Endothelial cell (in vitro differentiated cells): Measurements from ENCODE around the gene ANKRD23. TPM values are rescaled to one million over a fixed set of nuclear protein-coding genes. Genes with fewer than 3 reads are reported as not detected.
"Not testable (repeated sequence)": the region's sequence is repeated elsewhere in the genome, so short reads cannot be mapped to it uniquely, and the experiment has no call there.

Experiments used
- DNase-seq: peaks from one replicate; pipeline ENCODE4 v3.0.0; 2021; ENCODE audit warnings: low spot score
- H3K27ac Mint-ChIP-seq: one replicate; pipeline ENCODE4 v1.8.0; 2021; ENCODE audit warnings: mixed read lengths, inconsistent platforms; ENCODE audit not compliant: unreplicated experiment
- H3K27me3 Mint-ChIP-seq: one replicate; pipeline ENCODE4 v1.8.0; 2021; ENCODE audit warnings: mild to moderate bottlenecking, moderate library complexity, mixed read lengths, inconsistent platforms; ENCODE audit not compliant: unreplicated experiment
- H3K36me3 Mint-ChIP-seq: one replicate; pipeline ENCODE4 v1.8.0; 2021; ENCODE audit warnings: mild to moderate bottlenecking, low read depth, mixed read lengths, inconsistent platforms; ENCODE audit not compliant: unreplicated experiment
- H3K4me1 Mint-ChIP-seq: one replicate; pipeline ENCODE4 v1.8.0; 2021; ENCODE audit warnings: mild to moderate bottlenecking, mixed read lengths, inconsistent platforms; ENCODE audit not compliant: unreplicated experiment
- H3K4me3 Mint-ChIP-seq: one replicate; pipeline ENCODE4 v1.8.0; 2021; ENCODE audit warnings: mild to moderate bottlenecking, mixed read lengths, inconsistent platforms; ENCODE audit not compliant: unreplicated experiment
- H3K9me3 Mint-ChIP-seq: one replicate; pipeline ENCODE4 v1.8.0; 2021; ENCODE audit warnings: mixed read lengths, inconsistent platforms; ENCODE audit not compliant: unreplicated experiment
- total RNA-seq: library from RNA; stranded (reverse); fragmentation: NEBNext Ultra II Directional; extraction: Animal tissue kit (Norgen Biotek cat#: 25700); gene quantifications from one replicate; pipeline ENCODE4 v1.2.1, GENCODE V29; 2021; ENCODE audit not compliant: unreplicated experiment
- TF ChIP-seq, protein P1 (sequence below): fragments of 200-600 bp; sonication (generic); IDR thresholded peaks from one replicate; pipeline ENCODE4 v1.5.0; 2021; ENCODE audit warnings: antibody characterized with exemption; ENCODE audit not compliant: unreplicated experiment

The ANKRD23 gene
- total RNA-seq, 1 donor from 2014 or later = 4.7 TPM

DNA sequence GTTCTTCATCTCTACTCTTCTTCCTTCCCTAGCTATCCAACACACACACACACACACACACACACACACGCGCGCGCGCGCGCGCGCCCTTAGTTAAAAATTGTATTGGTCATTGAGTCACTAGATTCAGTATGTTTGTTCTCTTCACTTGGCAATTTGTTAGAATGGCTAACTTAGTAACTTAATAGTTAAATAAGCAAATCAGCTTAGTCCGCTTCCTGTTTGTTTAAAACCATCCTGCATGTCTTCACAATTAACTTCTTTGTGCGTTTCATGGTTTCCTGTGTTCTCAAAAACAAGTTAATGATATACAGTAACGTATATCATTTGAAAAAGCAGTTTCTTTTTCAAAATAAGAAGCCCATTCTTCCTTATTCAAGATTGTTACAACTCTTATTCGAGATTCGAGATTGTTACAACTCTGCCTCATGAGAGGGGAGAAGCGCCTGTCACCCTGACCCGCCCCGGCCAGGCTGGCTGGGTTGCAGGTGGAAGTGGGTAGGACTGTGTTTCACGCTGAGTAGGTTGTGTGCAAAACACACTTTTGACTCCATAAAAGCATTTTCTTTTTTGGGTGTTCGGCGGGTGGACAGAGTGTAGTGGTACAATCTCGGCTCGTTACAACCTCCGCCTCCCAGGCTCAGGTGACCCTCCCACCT is 37.2 kb downstream of the ANKRD23 start:
- H3K4me3 Mint-ChIP-seq = no peak overlapping the region
- H3K9me3 Mint-ChIP-seq = no peaks in the 10 kb centered on the region
- H3K27me3 Mint-ChIP-seq = peaks cover 2% of the 10 kb centered on the region
- TF ChIP-seq, protein P1, sequence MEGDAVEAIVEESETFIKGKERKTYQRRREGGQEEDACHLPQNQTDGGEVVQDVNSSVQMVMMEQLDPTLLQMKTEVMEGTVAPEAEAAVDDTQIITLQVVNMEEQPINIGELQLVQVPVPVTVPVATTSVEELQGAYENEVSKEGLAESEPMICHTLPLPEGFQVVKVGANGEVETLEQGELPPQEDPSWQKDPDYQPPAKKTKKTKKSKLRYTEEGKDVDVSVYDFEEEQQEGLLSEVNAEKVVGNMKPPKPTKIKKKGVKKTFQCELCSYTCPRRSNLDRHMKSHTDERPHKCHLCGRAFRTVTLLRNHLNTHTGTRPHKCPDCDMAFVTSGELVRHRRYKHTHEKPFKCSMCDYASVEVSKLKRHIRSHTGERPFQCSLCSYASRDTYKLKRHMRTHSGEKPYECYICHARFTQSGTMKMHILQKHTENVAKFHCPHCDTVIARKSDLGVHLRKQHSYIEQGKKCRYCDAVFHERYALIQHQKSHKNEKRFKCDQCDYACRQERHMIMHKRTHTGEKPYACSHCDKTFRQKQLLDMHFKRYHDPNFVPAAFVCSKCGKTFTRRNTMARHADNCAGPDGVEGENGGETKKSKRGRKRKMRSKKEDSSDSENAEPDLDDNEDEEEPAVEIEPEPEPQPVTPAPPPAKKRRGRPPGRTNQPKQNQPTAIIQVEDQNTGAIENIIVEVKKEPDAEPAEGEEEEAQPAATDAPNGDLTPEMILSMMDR = no peak
- H3K36me3 Mint-ChIP-seq = no peaks in the 10 kb centered on the region
- no peak for DNase-seq
- peaks cover 6% of the 10 kb centered on the region for H3K4me1 Mint-ChIP-seq
- no peak overlapping the region for H3K27ac Mint-ChIP-seq

DNA sequence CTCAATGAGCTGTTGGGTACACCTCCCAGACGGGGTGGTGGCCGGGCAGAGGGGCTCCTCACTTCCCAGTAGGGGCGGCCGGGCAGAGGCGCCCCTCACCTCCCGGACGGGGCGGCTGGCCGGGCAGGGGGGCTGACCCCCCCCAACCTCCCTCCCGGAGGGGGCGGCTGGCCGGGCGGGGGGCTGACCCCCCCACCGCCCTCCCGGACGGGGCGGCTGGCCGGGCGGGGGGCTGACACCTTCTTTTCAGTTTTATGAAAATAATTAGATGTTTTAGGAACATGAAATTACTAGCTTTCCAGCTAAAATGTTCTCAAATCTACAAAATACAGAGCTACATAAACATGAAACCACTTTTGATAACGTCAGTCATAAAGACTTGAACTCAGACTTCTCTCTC is 37.9 kb downstream of the ANKRD23 start:
- not testable (repeated sequence) for H3K36me3 Mint-ChIP-seq, H3K4me3 Mint-ChIP-seq, H3K4me1 Mint-ChIP-seq, H3K27ac Mint-ChIP-seq, H3K27me3 Mint-ChIP-seq, H3K9me3 Mint-ChIP-seq, DNase-seq

DNA sequence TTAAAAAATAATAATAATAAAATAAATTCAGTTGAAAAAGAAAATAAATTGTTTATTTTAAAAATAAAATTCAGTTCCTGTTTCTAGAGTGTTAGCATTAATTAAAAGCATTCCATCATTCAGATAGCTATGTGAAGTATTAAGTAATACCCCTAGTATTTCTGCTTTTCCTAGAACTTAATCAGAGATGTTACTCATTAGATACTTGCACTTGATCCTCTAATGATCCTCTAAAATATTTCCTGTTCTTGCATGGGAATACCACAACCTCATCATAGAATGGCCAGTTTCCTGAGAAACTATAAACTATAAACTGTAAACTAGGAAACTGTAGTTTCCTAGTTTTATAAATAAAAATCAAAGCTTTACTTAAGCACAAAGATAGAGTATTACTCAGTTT is 38.8 kb downstream of the ANKRD23 start:
- Mint-ChIP-seq H3K4me3 (no peak overlapping the region), H3K9me3 (no peaks in the 10 kb centered on the region), H3K4me1 (peaks cover 6% of the 10 kb centered on the region), H3K36me3 (no peaks in the 10 kb centered on the region), H3K27me3 (peaks cover 2% of the 10 kb centered on the region), H3K27ac (no peak overlapping the region)
- DNase-seq = no peak
- TF ChIP-seq, protein P1 = no peak

DNA sequence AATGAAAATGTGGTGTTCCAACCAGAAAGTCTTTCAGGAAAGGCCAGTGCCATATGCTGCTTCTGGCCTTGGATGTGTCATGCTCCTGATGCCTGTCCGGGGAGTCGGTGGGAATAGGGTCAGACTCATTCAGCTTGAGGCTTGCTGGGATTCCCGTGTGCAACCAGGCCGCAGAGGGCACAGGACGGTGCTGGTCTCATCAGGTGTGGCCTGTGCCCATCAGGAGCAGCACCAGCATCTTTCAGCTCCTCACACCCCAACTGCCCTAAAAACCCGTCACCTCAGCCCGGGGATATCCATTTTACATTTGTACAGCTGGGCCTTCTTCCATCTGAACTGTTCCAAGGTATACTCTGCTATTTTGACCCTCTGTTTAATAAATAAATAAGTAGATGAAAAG is 41.1 kb downstream of the ANKRD23 start:
- DNase-seq = no peak
- peaks cover 10% of the 10 kb centered on the region for H3K4me1 Mint-ChIP-seq
- no peaks in the 10 kb centered on the region for H3K9me3 Mint-ChIP-seq
- no peak overlapping the region for H3K27ac Mint-ChIP-seq
- H3K27me3 Mint-ChIP-seq = peaks cover 5% of the 10 kb centered on the region
- TF ChIP-seq, protein P1 = no peak
- peaks cover 5% of the 10 kb centered on the region for H3K36me3 Mint-ChIP-seq
- H3K4me3 Mint-ChIP-seq = no peak overlapping the region

DNA sequence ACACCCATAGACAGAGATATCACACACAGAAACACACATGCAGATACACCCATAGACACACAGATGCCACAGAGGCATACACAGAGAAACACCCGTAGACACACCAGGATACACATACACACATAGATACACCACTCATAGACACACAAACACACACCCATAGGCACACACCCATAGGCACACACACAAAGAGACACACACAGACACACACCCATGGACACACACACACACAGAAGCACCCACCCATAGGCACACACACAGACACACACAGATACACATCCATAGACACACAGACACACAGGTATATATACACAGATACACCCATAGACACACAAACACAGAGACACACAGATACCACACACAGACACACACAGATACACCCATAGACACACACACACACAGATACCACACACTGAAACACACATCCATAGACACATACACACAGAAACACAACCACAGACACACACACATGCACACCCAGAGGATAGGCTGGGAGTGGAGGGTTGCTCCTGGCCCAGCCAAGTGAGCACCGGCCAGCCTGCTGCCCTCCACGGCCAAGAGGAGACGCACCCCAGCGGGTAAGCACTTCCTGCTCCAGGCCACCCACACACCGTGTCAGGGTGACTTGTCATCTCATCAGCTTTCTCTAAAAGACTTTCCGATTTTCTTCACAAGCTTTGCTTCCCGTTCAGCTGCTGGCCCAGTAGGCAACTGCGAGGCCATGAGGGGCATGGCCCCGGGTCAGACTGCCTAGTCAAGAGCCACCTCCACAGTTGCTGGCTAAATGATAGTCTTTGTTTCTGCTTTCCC is 41.8 kb downstream of the ANKRD23 start:
- Mint-ChIP-seq H3K4me3 (no peak overlapping the region), H3K9me3 (no peaks in the 10 kb centered on the region), H3K4me1 (peaks cover 10% of the 10 kb centered on the region), H3K36me3 (peaks cover 5% of the 10 kb centered on the region), H3K27me3 (peaks cover 5% of the 10 kb centered on the region), H3K27ac (no peak overlapping the region)
- no peak for DNase-seq
- TF ChIP-seq, protein P1 = no peak
